Measurements from ENCODE around the gene KCP.

The KCP gene

GRCh38 chr7:128836729-128837348, 73.7 kb downstream of the KCP start:
- peak overlapping the region; percentile 56 to 75 for H3K27ac ChIP-seq
- TF ChIP-seq, protein P1, sequence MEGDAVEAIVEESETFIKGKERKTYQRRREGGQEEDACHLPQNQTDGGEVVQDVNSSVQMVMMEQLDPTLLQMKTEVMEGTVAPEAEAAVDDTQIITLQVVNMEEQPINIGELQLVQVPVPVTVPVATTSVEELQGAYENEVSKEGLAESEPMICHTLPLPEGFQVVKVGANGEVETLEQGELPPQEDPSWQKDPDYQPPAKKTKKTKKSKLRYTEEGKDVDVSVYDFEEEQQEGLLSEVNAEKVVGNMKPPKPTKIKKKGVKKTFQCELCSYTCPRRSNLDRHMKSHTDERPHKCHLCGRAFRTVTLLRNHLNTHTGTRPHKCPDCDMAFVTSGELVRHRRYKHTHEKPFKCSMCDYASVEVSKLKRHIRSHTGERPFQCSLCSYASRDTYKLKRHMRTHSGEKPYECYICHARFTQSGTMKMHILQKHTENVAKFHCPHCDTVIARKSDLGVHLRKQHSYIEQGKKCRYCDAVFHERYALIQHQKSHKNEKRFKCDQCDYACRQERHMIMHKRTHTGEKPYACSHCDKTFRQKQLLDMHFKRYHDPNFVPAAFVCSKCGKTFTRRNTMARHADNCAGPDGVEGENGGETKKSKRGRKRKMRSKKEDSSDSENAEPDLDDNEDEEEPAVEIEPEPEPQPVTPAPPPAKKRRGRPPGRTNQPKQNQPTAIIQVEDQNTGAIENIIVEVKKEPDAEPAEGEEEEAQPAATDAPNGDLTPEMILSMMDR (IDR thresholded peaks at IDR 0.05), result no peak
- no peak for DNase-seq (ENCODE audit: low spot score)
- no peak overlapping the region for H3K4me3 ChIP-seq

GRCh38 chr7:128835790-128836641, 74.5 kb downstream of the KCP start:
- H3K27ac ChIP-seq, result peak overlapping the region; percentile 56 to 75

GRCh38 chr7:128835231-128835751, 75.2 kb downstream of the KCP start:
- no peak for DNase-seq (ENCODE audit: low spot score)
- peak overlapping the region in 1 of 2 donors; percentile 75 for H3K27ac ChIP-seq
- TF ChIP-seq, protein P1 (IDR thresholded peaks at IDR 0.05), result no peak
- no peak overlapping the region for H3K4me3 ChIP-seq

More at GRCh38 chr7:128835790-128836641, 74.5 kb downstream of the KCP start:
- no peak overlapping the region for H3K4me3 ChIP-seq
- TF ChIP-seq, protein P1 (IDR thresholded peaks at IDR 0.05), result no peak
- DNase-seq (ENCODE audit: low spot score), result no peak

DNA sequence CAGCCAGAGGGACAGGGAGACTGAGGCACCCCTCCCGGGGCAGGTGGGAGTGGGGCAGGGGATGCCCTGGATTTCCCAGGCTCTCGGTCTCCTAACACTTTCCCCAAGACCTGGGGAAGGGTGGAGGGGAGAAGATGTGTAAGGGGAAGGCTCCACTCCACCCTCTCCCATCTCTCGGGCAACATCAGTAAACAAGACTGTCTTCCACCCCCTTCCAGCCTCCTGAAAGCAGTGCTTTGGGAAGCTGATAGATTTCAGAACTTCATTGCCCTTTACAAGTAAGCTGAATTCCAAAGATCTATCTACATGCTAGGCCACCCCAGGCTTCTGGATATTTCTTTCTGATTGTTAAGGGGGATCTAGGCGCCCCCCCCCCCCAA, 76.6 kb downstream of the KCP start:
- H3K27ac ChIP-seq, result peak overlapping the region; percentile 90 to 94
- no peak for DNase-seq (ENCODE audit: low spot score)
- TF ChIP-seq, protein P1 (IDR thresholded peaks at IDR 0.05), result no peak
- peak overlapping the region; percentile 82 for H3K4me3 ChIP-seq

- Histone ChIP-seq H3K4me3 (peak overlapping the region; percentile 82), H3K27ac (peak overlapping the region; percentile 90 to 94)
- no peak for DNase-seq (ENCODE audit: low spot score)
These were observed 77.2 kb downstream of the KCP start for GRCh38 chr7:128833148-128833945.

GRCh38 chr7:128832880-128833147, 77.7 kb downstream of the KCP start:
- Histone ChIP-seq H3K27ac (peak overlapping the region; percentile 90 to 94), H3K4me3 (peak overlapping the region; percentile 82)
- no peak for DNase-seq (ENCODE audit: low spot score)
- TF ChIP-seq, protein P1 (IDR thresholded peaks at IDR 0.05), result no peak

More at GRCh38 chr7:128833148-128833945, 77.2 kb downstream of the KCP start:
- TF ChIP-seq, protein P1 (IDR thresholded peaks at IDR 0.05), result no peak

All from coronary artery (tissue), 2 donors.